Activated CD8-positive, alpha-beta T cell treated with anti-CD3 and anti-CD28 coated beads for 36 hours (primary cell): Measurements from ENCODE around the gene PPARG. TPM values are rescaled to one million over a fixed set of nuclear protein-coding genes. Genes with fewer than 3 reads are reported as not detected.

Experiments used
- ATAC-seq: fragments of 200-7000 bp; cut with Tn5 transposase; one replicate; pipeline ENCODE4 v1.10.0; 2021; ENCODE audit warnings: mild to moderate bottlenecking, moderate library complexity
- CTCF ChIA-PET: fragments of 350-600 bp; sonication (Branson Sonifier 250); formaldehyde crosslinking; loops from one replicate; lab custom pipeline; 2021; ENCODE audit warnings: antibody characterized with exemption; lab: Charles Lee
- POLR2A ChIA-PET: fragments of 350-600 bp; sonication (Branson Sonifier 250); formaldehyde crosslinking; loops from one replicate; lab custom pipeline; 2021; ENCODE audit warnings: antibody characterized with exemption; lab: Charles Lee
- DNase-seq: peaks from one replicate; pipeline ENCODE4 v3.0.0-alpha.2; 2020
- H3K27ac Mint-ChIP-seq: one replicate; pipeline ENCODE4 v1.8.0; 2021; ENCODE audit warnings: mild to moderate bottlenecking, mixed read lengths
- H3K27me3 Mint-ChIP-seq: one replicate; pipeline ENCODE4 v1.8.0; 2021; ENCODE audit warnings: mixed read lengths
- H3K36me3 Mint-ChIP-seq: one replicate; pipeline ENCODE4 v1.8.0; 2021; ENCODE audit warnings: low read depth, mixed read lengths
- H3K4me1 Mint-ChIP-seq: one replicate; pipeline ENCODE4 v1.8.0; 2021; ENCODE audit warnings: low read depth, mixed read lengths
- H3K4me3 Mint-ChIP-seq: one replicate; pipeline ENCODE4 v1.8.0; 2021; ENCODE audit warnings: mild to moderate bottlenecking, moderate library complexity, mixed read lengths
- H3K9me3 Mint-ChIP-seq: one replicate; pipeline ENCODE4 v1.8.0; 2021; ENCODE audit warnings: mixed read lengths
- CTCF ChIP-seq: fragments of 200-600 bp; IDR thresholded peaks from one replicate; pipeline ENCODE4 v1.8.0; 2022; ENCODE audit warnings: antibody characterized with exemption, mild to moderate bottlenecking
- intact Hi-C: fragments of 100-400 bp; cut with micrococcal nuclease; formaldehyde crosslinking; loops from one replicate; pipeline ENCODE4 v1.10.0; 2022
- total RNA-seq, 2 experiments: library from RNA; stranded (reverse); gene quantifications; one replicate each; pipeline ENCODE4 v1.2.3, GENCODE V29; 2021

The PPARG gene
- total RNA-seq, 2 experiments from 2014 or later: 0.41 to 0.63 TPM

- no peaks in the 10 kb centered on the region for H3K36me3 Mint-ChIP-seq
- no peak overlapping the region for H3K4me3 Mint-ChIP-seq
- ChIA-PET POLR2A (no interaction called here), CTCF (interaction anchor here (1.1 kb wide), 1 partner anchor 11 kb away, joined by 3 read pairs; no protein-coding TSS in a partner anchor)
- no peak for ATAC-seq
- no peak for TF ChIP-seq CTCF
- no peak overlapping the region for H3K27ac Mint-ChIP-seq
- no peak for DNase-seq
- no peaks in the 10 kb centered on the region for H3K9me3 Mint-ChIP-seq
- intact Hi-C loops: no loop called here
- H3K4me1 Mint-ChIP-seq: no peaks in the 10 kb centered on the region
- peaks cover 10% of the 10 kb centered on the region for H3K27me3 Mint-ChIP-seq
Measured at GRCh38 chr3:12437861-12438260, 149.0 kb downstream of the PPARG start.

GRCh38 chr3:12438318-12438717 is 149.4 kb downstream of the PPARG start:
- DNase-seq: no peak
- TF ChIP-seq CTCF: no peak
- H3K36me3 Mint-ChIP-seq: no peaks in the 10 kb centered on the region
- no peaks in the 10 kb centered on the region for H3K4me1 Mint-ChIP-seq
- intact Hi-C loops: no loop called here
- no peaks in the 10 kb centered on the region for H3K9me3 Mint-ChIP-seq
- ChIA-PET POLR2A (no interaction called here), CTCF (interaction anchor here (1.1 kb wide), 1 partner anchor 11 kb away, joined by 3 read pairs; no protein-coding TSS in a partner anchor)
- H3K27me3 Mint-ChIP-seq: peaks cover 10% of the 10 kb centered on the region
- no peak overlapping the region for H3K4me3 Mint-ChIP-seq
- no peak for ATAC-seq
- H3K27ac Mint-ChIP-seq: no peak overlapping the region

GRCh38 chr3:12439161-12439940 is 150.5 kb downstream of the PPARG start:
- H3K36me3 Mint-ChIP-seq: no peaks in the 10 kb centered on the region
- CTCF ChIA-PET: no interaction called here
- peaks cover 10% of the 10 kb centered on the region for H3K27me3 Mint-ChIP-seq
- intact Hi-C loops: no loop called here
- TF ChIP-seq CTCF: no peak
- ATAC-seq (no peak), DNase-seq (no peak)
- H3K27ac Mint-ChIP-seq: no peak overlapping the region
- POLR2A ChIA-PET: no interaction called here
- no peaks in the 10 kb centered on the region for H3K4me1 Mint-ChIP-seq
- H3K9me3 Mint-ChIP-seq: no peaks in the 10 kb centered on the region
- no peak overlapping the region for H3K4me3 Mint-ChIP-seq

GRCh38 chr3:12440927-12441714 is 152.3 kb downstream of the PPARG start:
- DNase-seq: no peak
- Mint-ChIP-seq H3K4me3 (no peak overlapping the region), H3K36me3 (no peaks in the 10 kb centered on the region), H3K9me3 (no peaks in the 10 kb centered on the region), H3K27ac (no peak overlapping the region), H3K27me3 (peaks cover 2% of the 10 kb centered on the region), H3K4me1 (no peaks in the 10 kb centered on the region)
- ChIA-PET POLR2A (no interaction called here), CTCF (interaction anchor here (1.0 kb wide), 1 partner anchor 46 kb away, joined by 3 read pairs; no protein-coding TSS in a partner anchor)
- no peak for ATAC-seq
- intact Hi-C loops: no loop called here
- TF ChIP-seq CTCF: no peak
